Measurements from ENCODE around the gene CLDN20. TPM values are rescaled to one million over a fixed set of nuclear protein-coding genes. Genes with fewer than 3 reads are reported as not detected.

CLDN20 gene
- total and polyA plus RNA-seq, 10 of the 15 experiments (the other 5 are each of a cell fraction or from before 2014, with no cell fraction given): 0.13 to 0.23 TPM; not detected in 8

GRCh38 chr6:155314092-155314772, 50.4 kb downstream of the CLDN20 start, which contains the start of gene TFB1M (continued):
- no peak; the same call in 1 of the 2 replicates for TF ChIP-seq STAT1 (conservative IDR thresholded peaks at IDR 0.05)
- no peak for TF ChIP-seq KAT2A (conservative IDR thresholded peaks at IDR 0.05; ENCODE audit: control insufficient read depth, low read depth, low read length)
- peak; percentile 70; the same call in 1 of the 2 replicates for TF ChIP-seq RB1 (IDR thresholded peaks at IDR 0.05; ENCODE audit: borderline replicate concordance)
- no peak for TF ChIP-seq ATF3 (IDR thresholded peaks at IDR 0.05; ENCODE audit: borderline replicate concordance, extremely low read depth, low read depth, low read length)
- no peak for TF ChIP-seq EED (IDR thresholded peaks at IDR 0.05; ENCODE audit: low read depth)
- TF ChIP-seq IKZF1 (conservative IDR thresholded peaks at IDR 0.05): peak; percentile 47
- TF ChIP-seq MYC (IDR thresholded peaks at IDR 0.05; ENCODE audit: insufficient read depth, insufficient read length, insufficient replicate concordance, low read length, severe bottlenecking): no peak
- TF ChIP-seq PAX8 (IDR thresholded peaks at IDR 0.05): no peak
- TF ChIP-seq RUNX3 (IDR thresholded peaks at IDR 0.05; ENCODE audit: low read length): peak; percentile 42
- no peak for TF ChIP-seq CBX5 (IDR thresholded peaks at IDR 0.05; ENCODE audit: low read depth)
- no peak for TF ChIP-seq ZZZ3 (IDR thresholded peaks at IDR 0.05; ENCODE audit: control insufficient read depth, insufficient read length, low read depth)
- peak; percentile 71; the same call in 1 of the 2 replicates for TF ChIP-seq ELK1 (IDR thresholded peaks at IDR 0.05; ENCODE audit: low read depth, low read length)
- TF ChIP-seq CEBPB (IDR thresholded peaks at IDR 0.05; ENCODE audit: borderline replicate concordance in 1 of 2, low read depth in 2 of 2, low read length in 2 of 2): no peak
- TF ChIP-seq, protein P1, sequence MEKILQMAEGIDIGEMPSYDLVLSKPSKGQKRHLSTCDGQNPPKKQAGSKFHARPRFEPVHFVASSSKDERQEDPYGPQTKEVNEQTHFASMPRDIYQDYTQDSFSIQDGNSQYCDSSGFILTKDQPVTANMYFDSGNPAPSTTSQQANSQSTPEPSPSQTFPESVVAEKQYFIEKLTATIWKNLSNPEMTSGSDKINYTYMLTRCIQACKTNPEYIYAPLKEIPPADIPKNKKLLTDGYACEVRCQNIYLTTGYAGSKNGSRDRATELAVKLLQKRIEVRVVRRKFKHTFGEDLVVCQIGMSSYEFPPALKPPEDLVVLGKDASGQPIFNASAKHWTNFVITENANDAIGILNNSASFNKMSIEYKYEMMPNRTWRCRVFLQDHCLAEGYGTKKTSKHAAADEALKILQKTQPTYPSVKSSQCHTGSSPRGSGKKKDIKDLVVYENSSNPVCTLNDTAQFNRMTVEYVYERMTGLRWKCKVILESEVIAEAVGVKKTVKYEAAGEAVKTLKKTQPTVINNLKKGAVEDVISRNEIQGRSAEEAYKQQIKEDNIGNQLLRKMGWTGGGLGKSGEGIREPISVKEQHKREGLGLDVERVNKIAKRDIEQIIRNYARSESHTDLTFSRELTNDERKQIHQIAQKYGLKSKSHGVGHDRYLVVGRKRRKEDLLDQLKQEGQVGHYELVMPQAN (conservative IDR thresholded peaks at IDR 0.05): peak; percentile 85
- TF ChIP-seq FOXK2 (IDR thresholded peaks at IDR 0.05): no peak
- peak; percentile 62; the same call in 1 of the 2 replicates for TF ChIP-seq ASH2L (IDR thresholded peaks at IDR 0.05; ENCODE audit: borderline replicate concordance, low read depth)
- TF ChIP-seq PKNOX1 (IDR thresholded peaks at IDR 0.05): peak; percentile 38; the same call in 1 of the 2 replicates
- TF ChIP-seq NFYA (IDR thresholded peaks at IDR 0.05; ENCODE audit: borderline replicate concordance, low read depth, low read length): no peak
- no peak for TF ChIP-seq SUPT20H (IDR thresholded peaks at IDR 0.05; ENCODE audit: borderline replicate concordance, control insufficient read depth, low read depth, low read length)
- no peak for TF ChIP-seq TBL1XR1 (IDR thresholded peaks at IDR 0.05; ENCODE audit: low read depth, low read length)
- TF ChIP-seq SPI1 (IDR thresholded peaks at IDR 0.05; ENCODE audit: borderline replicate concordance, insufficient read depth, low read depth, low read length): peak; percentile 49; the same call in 1 of the 2 replicates
- no peak for TF ChIP-seq SMC3 (IDR thresholded peaks at IDR 0.05; ENCODE audit: borderline replicate concordance, low read length)
- no peak for TF ChIP-seq KLF5 (IDR thresholded peaks at IDR 0.05; ENCODE audit: partially characterized antibody)
- 0 out of 2 replicates have a peak, but pooled peaks have one; percentile 45 for TF ChIP-seq DPF2 (IDR thresholded peaks at IDR 0.05)
- 0 out of 2 replicates have a peak, but pooled peaks have one; percentile 27 for TF ChIP-seq BACH1 (IDR thresholded peaks at IDR 0.05; ENCODE audit: borderline replicate concordance)
- TF ChIP-seq MTA2 (IDR thresholded peaks at IDR 0.05; ENCODE audit: low read depth): 0 out of 2 replicates have a peak, but pooled peaks have one; percentile 26
- TF ChIP-seq TCF3 (IDR thresholded peaks at IDR 0.05; ENCODE audit: borderline replicate concordance, insufficient read depth, low read depth, low read length): no peak

Data from GM12878 (cell line).